Activated gamma-delta T cell treated with Interleukin-2 at 50 U/mL for 16 hours (primary cell): ENCODE data around the gene PIGS.
"Not testable (repeated sequence)": the region's sequence is repeated elsewhere in the genome, so short reads cannot be mapped to it uniquely, and the experiment has no call there.

Experiments
- DNase-seq: peaks from one replicate; pipeline ENCODE4 v3.0.0-alpha.2; 2020

The PIGS gene

DNA sequence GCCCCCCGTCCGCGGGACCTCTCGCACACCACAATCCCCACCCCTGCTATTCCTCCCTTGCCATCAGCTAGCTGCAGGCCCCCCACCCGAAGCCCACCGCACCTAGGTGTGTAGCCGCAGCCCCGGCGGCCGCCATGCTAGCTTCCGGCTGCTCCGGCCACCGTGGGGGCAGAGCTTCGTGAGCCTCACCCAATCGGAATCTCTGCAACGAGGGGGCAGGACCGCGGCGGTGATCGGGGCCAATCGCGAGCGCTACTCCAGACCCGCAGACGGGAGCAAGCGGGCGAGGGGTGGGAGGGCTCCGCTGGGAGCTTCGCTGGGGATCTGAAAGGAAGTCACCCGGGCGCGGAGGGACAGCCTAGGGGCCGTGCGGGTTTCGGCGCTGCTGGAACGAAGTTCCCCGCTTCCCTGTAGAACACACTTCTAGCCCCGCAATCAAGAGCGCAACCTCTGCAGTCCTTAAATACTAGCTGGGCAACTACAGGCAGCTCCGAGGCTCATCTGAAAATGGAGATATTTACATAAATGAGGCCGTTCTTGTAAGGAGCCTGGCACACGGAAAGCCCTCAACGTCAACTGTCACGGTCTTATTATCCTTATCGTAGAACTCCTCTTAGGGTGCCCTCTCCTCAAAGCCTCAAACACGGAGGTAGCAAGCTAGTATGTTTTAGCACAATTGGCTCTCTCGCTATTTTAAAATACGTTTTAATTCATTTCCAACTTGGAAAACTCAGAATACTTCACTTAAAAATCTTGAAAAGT, at the start of gene PIGS:
TSS of gene PIGS (minus strand) at position 164 of the 762 bp plus-strand sequence. CDS start at position 136, 28 bp downstream.
- DNase-seq = peak; percentile 89

DNA sequence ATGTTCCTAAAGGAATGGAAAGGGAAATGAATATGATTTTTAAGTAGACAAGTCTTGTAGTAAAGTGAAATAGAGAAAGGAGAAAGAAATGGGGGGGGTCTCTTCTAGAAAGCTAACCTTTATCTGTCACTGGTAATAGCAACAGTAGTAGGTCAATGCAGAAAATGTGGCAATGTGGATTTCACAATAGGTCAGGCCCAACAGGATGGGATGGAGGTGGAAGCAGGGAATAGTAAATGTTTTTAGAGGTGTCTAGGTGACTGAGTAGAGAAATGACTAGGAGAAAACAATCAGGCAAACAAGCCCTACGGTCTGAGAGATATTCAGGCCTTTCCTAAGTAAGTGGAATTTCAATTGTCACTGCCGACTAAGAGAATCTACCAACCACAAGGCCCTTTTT, 48.7 kb upstream of the PIGS start:
- no peak for DNase-seq

DNA sequence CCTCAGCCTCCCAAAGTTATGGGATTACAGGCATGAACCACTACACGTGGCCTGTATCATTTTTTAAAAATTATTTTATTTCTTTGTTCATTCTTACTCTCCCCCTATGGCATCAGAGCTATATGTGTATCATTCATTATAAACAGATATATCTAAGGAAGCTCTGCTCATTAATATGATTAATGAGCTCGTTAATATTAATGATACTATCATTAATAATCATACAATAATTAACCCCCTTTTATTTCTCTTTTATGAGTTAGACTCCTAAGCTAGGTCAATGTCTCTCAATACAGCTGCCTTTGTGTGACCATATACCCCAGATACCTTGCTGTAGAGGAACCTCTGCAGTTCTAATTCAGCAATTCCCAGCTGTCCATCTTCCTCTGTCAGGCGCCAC, 47.1 kb upstream of the PIGS start:
- no peak for DNase-seq

DNA sequence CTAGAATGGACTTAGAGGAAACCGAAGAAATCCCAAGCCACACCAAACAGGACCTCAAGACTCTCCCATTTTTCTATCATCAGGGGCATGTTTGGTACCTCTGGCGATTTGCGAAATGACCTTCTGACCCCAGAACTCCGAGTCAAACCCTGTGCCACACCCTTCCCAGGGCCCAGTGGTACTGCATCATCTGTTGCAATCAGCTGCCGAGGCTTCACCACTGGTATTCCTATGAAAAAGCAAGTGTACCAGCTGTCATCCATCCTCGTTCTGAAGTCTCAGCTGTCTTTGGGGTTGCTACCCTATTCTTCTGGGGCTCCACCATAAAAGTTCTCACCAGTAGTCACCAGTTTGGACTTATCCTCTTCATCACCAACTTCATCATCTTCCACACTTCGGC, 45.0 kb upstream of the PIGS start:
- no peak for DNase-seq

DNA sequence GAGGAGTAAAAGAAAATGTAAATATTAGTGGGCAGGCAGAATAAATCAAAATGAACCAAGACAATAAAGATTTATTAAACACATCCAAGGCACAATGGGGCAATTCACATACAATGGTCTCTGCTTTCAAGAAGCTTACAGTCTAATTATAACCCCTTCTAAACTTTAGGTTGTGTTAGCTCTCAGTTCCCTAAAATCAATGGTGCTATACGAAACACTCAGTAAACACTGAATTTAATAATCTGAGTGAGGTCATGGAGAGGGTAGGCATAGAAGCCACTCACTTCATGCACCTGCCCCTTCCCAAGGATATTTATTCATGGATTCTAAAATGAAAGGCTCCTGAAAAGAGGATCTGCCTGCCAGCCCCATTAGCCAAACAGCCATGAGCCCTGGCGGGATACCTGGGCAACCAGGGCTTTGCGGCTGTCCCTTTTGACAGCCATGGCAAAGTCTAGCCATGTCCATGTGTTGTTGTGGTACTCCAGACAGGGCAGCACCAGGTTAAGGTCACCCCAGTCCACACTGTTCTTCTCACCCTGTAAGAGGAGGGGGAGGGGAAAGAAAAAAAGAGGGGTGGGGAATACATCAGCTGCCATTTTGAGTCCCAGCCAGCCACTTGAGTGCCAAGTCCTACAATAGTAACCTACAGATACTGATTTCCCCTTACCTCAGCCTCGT, 44.1 kb upstream of the PIGS start:
- DNase-seq = no peak

DNA sequence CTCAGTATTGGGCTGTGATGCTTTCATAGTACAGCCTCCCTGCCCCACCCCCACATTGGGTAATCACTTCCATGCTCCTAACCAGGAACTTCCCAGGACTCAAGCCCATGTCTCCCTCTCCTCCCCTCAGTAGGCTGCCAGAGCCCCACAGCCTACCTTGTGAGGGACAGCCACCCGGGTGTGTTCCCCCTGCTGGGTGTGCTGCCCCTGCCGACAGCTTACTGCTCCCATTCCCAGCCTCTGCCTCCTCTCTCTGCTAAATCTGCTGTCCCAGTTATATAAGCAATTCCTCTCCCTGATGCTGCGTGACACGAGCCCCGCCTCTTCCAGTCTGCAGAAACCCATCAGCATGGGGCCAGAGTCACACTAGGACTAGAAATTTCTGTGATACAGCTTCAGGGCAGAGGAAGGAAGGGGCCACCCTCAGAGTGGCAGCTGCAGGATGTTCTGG, 42.6 kb upstream of the PIGS start, which contains the start of gene RSKR:
TSS of gene RSKR (minus strand) at position 255 of the 451 bp plus-strand sequence. CDS start at position 231, 24 bp downstream.
- DNase-seq = no peak

DNA sequence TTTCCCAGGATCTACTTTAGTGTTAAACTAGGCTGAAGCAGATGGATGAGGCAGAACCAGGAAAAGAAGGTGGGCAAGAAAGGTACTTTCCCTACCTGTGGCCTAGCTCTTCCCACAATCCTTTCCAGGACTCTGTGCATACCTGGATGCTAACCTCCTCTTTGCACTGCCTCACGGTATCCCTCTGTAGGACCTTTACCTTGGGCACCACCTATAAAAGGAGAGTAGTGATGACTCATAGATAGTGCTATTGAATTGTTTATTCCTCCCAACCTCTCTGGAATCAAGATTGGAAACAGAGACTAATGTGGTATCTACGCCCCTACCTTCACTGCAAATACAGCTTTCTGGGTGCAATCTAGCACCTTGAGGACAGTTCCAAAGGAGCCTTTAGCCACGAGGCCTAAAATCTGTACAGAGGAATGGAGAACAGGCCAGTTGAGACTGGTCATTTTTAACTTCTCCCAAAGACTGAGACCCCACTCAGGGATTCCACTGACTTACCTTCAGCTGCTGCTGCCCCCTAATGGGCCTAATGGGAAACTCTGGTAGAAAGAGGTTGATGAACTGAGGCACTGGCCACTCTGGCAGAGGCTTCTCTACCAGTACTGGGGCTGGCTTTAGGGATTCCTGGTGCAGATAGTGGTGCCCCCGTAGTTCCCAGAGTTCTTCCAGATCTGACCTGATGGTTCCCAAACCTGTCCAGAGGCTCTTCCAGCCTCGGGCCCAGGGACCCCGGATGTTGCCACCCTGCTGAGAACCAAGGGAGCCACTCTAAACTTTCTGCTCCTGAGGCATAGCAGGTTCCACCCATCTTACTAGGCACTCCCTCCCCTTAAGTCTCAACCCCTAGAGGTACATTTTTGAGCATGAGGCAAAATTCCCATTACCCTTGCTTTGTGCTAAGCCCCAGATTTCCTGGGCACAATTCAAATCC, 41.9 kb upstream of the PIGS start:
- DNase-seq = peak; percentile 35

DNA sequence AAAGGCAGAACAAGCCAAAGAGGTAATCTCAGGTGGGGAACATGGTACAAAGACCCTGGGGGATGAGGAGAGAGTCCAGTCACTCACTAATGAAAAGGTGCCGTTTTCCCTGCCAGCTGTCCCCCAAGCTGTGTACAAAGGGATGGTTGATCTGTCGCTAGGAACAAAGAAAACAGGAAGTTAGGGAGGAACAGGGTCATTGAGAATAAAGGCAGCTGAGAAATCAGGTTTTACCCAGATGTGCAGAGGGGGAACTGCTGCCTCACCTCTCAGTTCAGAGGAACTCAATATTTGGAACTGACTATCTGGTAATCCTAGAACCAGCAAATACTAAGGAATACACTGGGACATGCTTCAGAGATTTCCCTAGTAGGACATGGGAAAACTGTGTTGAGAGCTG, 41.2 kb upstream of the PIGS start:
- DNase-seq = no peak

DNA sequence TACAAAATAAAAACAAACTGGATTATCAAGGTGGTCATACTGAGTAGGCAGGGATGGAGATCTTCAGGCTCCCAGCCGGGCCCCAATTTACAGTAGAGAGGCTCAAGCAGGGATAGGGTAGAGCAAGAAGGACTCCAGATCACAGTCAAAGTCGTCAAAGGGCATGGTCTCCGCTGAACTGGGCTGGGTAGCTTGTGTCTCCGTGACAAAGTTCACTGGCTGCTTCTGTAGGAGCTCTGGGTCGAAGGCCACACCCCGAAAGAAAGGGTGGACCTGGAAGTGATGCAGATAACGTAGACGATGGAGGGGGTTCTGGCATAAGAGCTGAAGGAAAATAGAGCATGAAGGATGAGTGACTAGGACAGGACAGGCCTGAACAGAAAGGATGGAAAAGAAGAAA, 39.1 kb upstream of the PIGS start:
- DNase-seq = no peak

DNA sequence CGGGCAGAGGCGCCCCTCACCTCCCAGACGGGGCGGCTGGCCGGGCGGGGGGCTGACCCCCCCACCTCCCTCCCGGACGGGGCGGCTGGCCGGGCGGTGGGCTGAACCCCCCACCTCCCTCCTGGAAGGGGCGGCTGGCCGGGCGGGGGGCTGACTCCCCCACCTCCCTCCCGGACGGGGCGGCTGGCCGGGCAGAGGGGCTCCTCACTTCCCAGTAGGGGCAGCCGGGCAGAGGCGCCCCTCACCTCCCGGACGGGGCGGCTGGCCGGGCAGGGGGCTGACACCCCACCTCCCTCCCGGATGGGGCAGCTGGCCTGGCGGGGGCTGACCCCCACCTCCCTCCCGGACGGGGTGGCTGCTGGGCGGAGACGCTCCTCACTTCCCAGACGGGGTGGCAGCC, 32.7 kb upstream of the PIGS start:
- DNase-seq = not testable (repeated sequence)

DNA sequence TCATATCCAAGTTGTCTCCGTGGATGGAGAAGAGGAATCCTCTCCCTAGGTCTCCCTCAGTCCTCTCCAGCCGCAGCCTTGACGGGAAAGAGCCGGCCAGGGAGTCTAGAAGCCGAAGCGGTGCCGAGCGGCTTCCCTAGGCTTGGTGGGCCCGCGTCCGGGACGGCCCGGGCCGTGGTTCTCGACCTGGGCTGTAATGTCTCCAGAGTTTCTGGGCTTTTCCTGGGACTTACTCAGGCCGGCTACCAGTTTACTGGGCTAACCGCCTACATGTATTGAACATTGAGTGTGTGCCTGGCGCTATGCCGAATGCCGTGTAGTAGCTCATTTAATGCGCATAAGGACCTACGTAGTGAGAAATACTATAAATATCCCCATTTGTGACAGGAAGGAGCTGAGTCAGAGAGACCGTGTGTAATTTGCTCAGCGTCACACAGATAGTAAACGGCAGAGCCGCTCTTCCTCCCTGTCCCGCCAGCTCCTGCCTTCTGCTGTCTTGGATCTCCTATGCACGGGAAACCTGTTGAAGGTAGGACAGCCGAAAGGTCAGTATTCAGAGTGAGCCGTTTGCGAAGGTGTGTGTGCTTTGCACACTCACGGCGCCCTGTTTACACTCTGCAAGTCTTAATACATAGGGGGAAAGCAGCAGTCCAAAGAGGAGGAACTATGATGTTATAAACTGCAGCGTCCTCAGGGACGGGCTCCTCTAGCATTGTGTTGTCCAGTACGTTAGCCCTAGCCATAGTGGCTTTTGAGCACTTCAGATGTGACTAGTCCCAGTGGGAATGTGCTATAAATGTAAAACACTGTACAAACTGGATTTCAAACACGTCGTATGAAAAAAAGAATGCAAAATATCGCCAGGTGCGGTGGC, 28.2 kb upstream of the PIGS start:
- DNase-seq = peak; percentile 38

DNA sequence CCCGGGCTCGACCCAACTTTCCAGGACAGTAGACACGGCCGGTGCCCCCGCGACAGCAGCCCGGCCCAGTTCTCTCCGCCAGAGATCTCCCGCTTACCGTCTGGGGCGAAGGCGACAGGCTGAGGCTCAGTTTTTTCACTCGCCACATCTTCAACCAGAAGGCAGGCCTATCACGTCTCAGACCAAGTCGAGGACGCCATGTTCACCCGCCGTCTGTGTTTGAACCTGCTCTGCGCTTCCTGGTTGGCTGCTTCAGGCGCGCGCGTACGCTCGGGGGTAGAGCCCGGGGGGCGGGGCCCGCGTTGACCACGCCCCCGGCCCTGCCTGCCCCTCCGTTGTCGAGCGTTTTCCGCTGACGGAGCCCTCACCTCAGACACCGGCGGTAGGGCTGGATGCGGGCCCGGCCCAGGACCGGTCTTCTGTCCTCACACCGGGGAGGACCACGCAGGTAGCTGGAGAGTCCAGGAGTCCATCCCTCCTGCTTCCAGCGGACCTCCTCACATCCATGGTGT, 27.5 kb upstream of the PIGS start, which contains the start of gene SPAG5:
TSS of gene SPAG5 (minus strand) at position 227 of the 512 bp plus-strand sequence. CDS start at position 148, 79 bp downstream.
- DNase-seq = peak; percentile 94

DNA sequence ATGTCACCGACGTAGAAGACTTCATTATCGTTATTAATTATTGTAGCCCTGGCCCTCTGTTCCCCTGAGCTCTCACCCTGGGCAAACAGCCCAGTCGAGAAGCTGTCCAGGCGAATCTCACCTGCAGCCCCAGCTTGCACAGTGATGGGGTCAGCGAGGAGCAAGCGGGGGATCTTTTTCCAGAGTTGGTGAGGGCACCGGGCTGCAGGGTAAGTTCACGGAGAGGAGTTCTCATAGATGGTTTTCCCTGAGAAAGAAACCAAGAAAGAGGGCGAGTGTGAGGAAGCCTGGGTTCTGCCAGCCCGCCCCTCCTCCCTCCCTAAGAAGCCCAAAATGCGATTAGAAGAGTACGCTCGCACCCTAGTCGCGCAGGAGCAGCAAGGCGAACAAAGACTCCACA, 27.1 kb upstream of the PIGS start:
- DNase-seq = no peak

DNA sequence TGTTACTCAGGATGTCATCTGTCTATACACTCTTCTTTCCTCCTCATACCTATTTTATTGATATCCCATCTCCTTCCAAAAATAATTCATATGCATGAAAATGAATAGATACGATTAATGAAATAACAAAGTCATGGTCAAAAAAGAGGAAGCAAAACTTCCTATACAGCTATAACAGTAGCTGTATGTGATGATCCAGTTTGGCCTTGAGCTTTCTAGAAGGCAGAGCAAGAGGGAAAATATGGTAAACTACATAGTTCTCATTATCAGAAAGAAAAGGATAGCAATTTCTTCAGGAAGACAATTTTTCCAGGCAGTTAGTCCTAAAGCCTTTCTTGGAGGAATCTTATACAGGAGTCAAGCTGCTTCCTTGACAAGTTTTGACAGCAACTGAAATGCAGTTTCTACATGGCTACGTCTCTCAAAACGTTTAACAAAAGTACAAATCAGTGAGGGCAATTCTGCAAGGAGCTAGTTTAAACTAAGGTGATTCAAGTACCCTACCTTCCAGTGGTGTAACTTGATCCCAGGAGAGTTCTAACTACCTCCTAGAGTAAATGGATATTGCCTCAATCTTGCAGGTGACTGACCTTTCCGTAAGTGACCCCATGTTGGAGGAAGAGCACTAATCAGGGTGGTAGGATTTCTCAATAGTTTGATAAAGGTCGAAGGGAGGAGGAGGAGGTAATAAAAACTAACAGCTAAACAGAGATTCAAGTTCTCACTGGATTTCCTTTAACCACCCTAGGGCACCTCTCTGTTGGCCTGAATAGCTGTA, 26.5 kb upstream of the PIGS start:
- no peak for DNase-seq

DNA sequence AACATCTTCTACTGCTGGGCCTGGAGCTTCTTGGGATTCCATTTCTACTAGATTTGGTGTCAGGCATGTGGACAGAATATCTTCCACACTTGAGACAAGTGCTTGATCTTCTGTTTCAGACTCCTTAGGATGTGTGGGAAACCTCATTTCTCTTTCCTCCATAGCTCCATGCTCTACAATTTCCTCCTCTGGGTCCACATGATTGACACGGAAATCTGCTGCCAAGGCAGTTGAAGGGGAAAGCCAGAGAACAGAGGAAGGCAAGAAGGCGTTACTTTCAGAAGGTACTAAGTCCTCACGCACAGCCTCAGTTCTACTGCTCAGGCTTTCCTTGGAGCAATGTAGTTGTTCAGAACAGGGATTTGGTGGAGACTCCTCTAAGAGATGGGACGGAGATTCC, 20.9 kb upstream of the PIGS start:
- DNase-seq = no peak

DNA sequence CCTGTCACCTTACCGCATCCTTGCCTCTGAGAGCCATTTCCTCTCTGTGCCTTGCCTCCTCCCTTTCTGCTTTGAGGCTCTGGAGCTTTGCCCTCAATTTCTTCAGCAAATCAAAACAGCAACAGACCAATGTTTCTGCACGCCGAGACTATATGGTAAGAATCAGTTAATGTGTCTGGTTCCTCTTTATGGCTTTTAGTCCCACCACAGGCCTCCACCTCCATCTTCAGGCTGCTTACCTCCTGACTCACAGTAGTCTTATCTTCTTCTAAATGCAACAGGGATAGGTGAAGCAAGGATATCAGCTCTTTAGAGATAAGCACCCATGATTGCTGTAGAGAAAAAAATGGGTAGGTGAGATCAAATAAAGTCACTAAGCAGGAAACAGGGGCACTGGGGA, 14.5 kb upstream of the PIGS start:
- no peak for DNase-seq

DNA sequence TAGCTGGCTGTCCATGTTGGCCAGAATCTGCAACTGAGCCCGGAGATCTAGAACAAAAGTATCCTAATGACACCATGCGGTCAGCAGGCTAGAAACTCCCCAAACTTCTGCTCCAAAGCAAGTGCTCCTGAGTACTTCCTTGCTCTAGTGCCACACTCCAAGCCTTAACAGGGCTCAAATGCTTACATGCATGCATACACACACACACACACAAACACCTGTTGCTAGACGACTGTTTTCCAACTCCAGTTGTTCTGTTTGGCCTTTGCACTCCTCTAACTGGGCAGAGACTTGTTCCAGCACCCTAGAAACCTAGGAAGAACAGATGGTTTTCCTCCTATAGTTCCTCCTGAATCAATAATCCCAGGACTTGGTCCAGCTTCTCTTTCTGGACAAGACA, 13.1 kb upstream of the PIGS start:
- no peak for DNase-seq

DNA sequence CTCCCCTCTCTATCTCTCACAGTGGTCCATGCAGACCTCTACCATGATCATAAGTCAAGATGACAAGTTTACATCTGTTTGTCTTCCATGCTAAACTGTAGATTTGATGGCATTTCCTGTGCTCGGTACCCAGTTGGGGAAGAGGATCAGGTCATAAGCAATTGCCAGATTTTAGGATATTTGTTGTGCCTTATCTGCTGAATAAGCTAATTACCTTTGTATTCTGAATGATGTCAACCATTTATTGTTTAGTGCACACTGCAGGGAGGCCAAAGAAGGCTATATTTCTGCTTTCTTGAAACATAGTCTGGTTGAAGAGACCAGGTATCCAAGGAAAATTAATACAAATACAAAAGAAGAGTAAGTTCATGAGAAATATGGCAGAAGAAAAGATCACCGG, 11.2 kb upstream of the PIGS start:
- no peak for DNase-seq

DNA sequence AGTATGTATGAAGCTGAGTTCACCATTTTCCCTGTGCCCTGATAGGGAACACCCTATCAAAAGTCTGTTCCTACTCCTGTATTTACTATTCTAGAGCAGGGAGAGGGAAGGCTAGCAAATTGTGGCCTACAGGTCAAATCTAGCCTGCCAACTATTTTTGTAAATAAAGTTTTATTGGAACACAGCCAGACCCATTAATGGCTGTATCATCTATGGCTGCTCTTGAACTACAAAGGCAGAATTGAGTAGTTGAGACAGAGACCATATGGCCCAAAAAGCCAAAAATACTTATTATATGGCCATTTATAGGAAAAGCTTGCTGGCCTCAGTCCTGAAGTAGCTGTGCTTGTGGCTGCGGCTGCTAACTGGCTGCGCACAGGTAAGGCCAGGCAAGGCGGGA, 9.6 kb upstream of the PIGS start:
- DNase-seq = no peak

DNA sequence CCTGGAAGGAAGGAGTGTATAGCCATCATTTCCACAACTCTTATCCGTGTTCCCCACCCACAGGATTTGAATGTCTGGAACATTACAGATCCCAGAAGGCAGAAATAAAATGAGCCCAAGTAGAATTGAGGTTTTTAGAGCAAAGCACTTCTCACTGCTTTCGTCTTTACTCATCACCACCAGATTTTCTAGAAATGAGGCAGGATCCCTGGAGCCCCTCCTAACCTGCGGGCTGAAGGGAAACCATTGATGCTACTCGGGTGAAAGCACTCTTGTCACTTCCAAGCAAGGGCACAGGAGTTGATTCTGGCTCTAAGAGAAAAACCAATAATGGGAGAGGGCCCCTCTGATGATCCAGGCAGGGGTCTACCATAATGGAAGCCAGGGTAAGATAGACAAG, 8.2 kb upstream of the PIGS start:
- no peak for DNase-seq
